Osteocyte (in vitro differentiated cells): ENCODE results near the gene TMEM143. TPM values are rescaled to one million over a fixed set of nuclear protein-coding genes. Genes with fewer than 3 reads are reported as not detected.
"Not testable (repeated sequence)": the region's sequence is repeated elsewhere in the genome, so short reads cannot be mapped to it uniquely, and the experiment has no call there.

Experiments used
- DNase-seq: peaks from one replicate; pipeline ENCODE4 v3.0.0; 2021; ENCODE audit warnings: mixed read lengths; ENCODE audit not compliant: unreplicated experiment; ENCODE audit errors: extremely low spot score
- H3K27ac Mint-ChIP-seq: one replicate; pipeline ENCODE4 v1.8.0; 2021; ENCODE audit warnings: mild to moderate bottlenecking, mixed read lengths; ENCODE audit not compliant: unreplicated experiment
- H3K27me3 Mint-ChIP-seq: one replicate; pipeline ENCODE4 v1.8.0; 2021; ENCODE audit warnings: mixed read lengths; ENCODE audit not compliant: unreplicated experiment
- H3K36me3 Mint-ChIP-seq: one replicate; pipeline ENCODE4 v1.8.0; 2021; ENCODE audit warnings: mixed read lengths; ENCODE audit not compliant: unreplicated experiment
- H3K4me1 Mint-ChIP-seq: one replicate; pipeline ENCODE4 v1.8.0; 2021; ENCODE audit warnings: mixed read lengths; ENCODE audit not compliant: unreplicated experiment
- H3K4me3 Mint-ChIP-seq: one replicate; pipeline ENCODE4 v1.8.0; 2021; ENCODE audit warnings: mild to moderate bottlenecking, moderate library complexity, mixed read lengths; ENCODE audit not compliant: unreplicated experiment
- H3K9me3 Mint-ChIP-seq: one replicate; pipeline ENCODE4 v1.8.0; 2021; ENCODE audit warnings: mixed read lengths; ENCODE audit not compliant: unreplicated experiment
- CTCF ChIP-seq: fragments of 200-600 bp; sonication (generic); IDR thresholded peaks from 2 replicates; pipeline ENCODE4 v1.5.0; 2021; ENCODE audit warnings: antibody characterized with exemption, mild to moderate bottlenecking, moderate library complexity
- total RNA-seq: library from RNA; stranded (reverse); gene quantifications from 2 replicates; pipeline ENCODE4 v1.2.1, GENCODE V29; 2021

Gene TMEM143
- total RNA-seq, 1 donor from 2014 or later, result 9.1 TPM

GRCh38 chr19:48393559-48394330, 30.0 kb upstream of the TMEM143 start, which contains the start of gene GRIN2D:
TSS of gene GRIN2D (plus strand) at chr19:48393668. CDS start at chr19:48398393, 4,725 bp downstream.
- H3K4me1 Mint-ChIP-seq, result peaks cover 43% of the 10 kb centered on the region
- H3K27me3 Mint-ChIP-seq, result peaks cover 10% of the 10 kb centered on the region
- H3K9me3 Mint-ChIP-seq, result no peaks in the 10 kb centered on the region
- H3K36me3 Mint-ChIP-seq, result peaks cover under 1% of the 10 kb centered on the region
- peak within 1 kb of the TSS; percentile 58 for H3K4me3 Mint-ChIP-seq
- H3K27ac Mint-ChIP-seq, result peak within 1 kb of the TSS; percentile 44
- no peak for TF ChIP-seq CTCF
- no peak for DNase-seq

- Mint-ChIP-seq H3K4me3 (peak overlapping the region; percentile 35), H3K9me3 (no peaks in the 10 kb centered on the region)
Observed at GRCh38 chr19:48392860-48393558, 29.3 kb upstream of the TMEM143 start.

GRCh38 chr19:48392006-48392344, 28.2 kb upstream of the TMEM143 start:
- Mint-ChIP-seq H3K4me1 (peaks cover 37% of the 10 kb centered on the region), H3K4me3 (peak overlapping the region; percentile 95), H3K36me3 (peaks cover 15% of the 10 kb centered on the region)
- H3K27ac Mint-ChIP-seq, H3K9me3 Mint-ChIP-seq, H3K27me3 Mint-ChIP-seq, DNase-seq: not testable (repeated sequence)

More at GRCh38 chr19:48392860-48393558, 29.3 kb upstream of the TMEM143 start:
- TF ChIP-seq CTCF, result no peak
- DNase-seq, result no peak
- Mint-ChIP-seq H3K27me3 (peaks cover 10% of the 10 kb centered on the region), H3K36me3 (peaks cover 8% of the 10 kb centered on the region), H3K4me1 (peaks cover 46% of the 10 kb centered on the region), H3K27ac (peak overlapping the region; percentile 31)

GRCh38 chr19:48391100-48392005, 27.6 kb upstream of the TMEM143 start, which contains the start of gene KDELR1:
TSS of gene KDELR1 (minus strand) at chr19:48391551. CDS start at chr19:48391358, 193 bp downstream.
- DNase-seq, result peak; percentile 94
- Mint-ChIP-seq H3K27ac (peak within 1 kb of the TSS; percentile 95), H3K4me3 (peak within 1 kb of the TSS; percentile 95), H3K9me3 (no peaks in the 10 kb centered on the region), H3K36me3 (peaks cover 16% of the 10 kb centered on the region), H3K4me1 (peaks cover 37% of the 10 kb centered on the region), H3K27me3 (peaks cover 2% of the 10 kb centered on the region)
- peak; percentile 94 for TF ChIP-seq CTCF
